ENCODE results near the gene GPRIN1. TPM values are rescaled to one million over a fixed set of nuclear protein-coding genes. Genes with fewer than 3 reads are reported as not detected.

The GPRIN1 gene
- total and polyA plus RNA-seq, 2 donors (not counting 1 experiment from before 2014, with no cell fraction given) = 0.72 to 2.1 TPM

- no peaks in the 10 kb centered on the region for H3K36me3 ChIP-seq (replicated peaks in 1 of 2; ENCODE audit: control extremely low read depth in 1 of 2, control insufficient read depth in 1 of 2, extremely low read depth in 1 of 2, insufficient read depth in 2 of 2, low read length in 1 of 2)
- peaks cover 24 to 29% of the 10 kb centered on the region in 2 donors for H3K4me1 ChIP-seq (ENCODE audit: control insufficient read depth in 2 of 2, insufficient read depth in 2 of 2, low read length in 2 of 2)
- H3K79me2 ChIP-seq (ENCODE audit: control insufficient read depth, insufficient read depth, low read length) = no peaks in the 10 kb centered on the region
- ChIA-PET CTCF (interaction anchor here (1.4 to 2.1 kb wide), 3 partner anchors 9 to 48 kb away, joined by 6 to 8 read pairs (median 7); partner anchors contain the start of genes EIF4E1B and SNCB), POLR2A (interaction anchor here (0.6 to 1.6 kb wide), 3 partner anchors 9 to 373 kb away, joined by 4 read pairs; partner anchors contain the start of genes EIF4E1B and SNCB)
- 70% methylated on average over 10 of the region's 13 CpGs for WGBS (ENCODE audit: insufficient coverage)
- Mint-ChIP-seq H3K27me3 (peaks cover 56% of the 10 kb centered on the region), H3K4me3 (no peak overlapping the region), H3K9me3 (ENCODE audit: insufficient read depth) (no peaks in the 10 kb centered on the region), H3K27ac (no peak overlapping the region), H3K4me1 (peaks cover 26% of the 10 kb centered on the region)
- H3K27ac ChIP-seq (ENCODE audit: low read length in 2 of 2) = no peak overlapping the region
- H3K27me3 ChIP-seq (replicated peaks in 1 of 4; ENCODE audit: control extremely low read depth in 1 of 4, control insufficient read depth in 3 of 4, insufficient read depth in 4 of 4, low read length in 3 of 4) = peaks cover 0 to 62% (median 34%) of the 10 kb centered on the region in 4 experiments
- ATAC-seq (ENCODE audit: low read depth) = no peak
- H3K4me2 ChIP-seq (replicated peaks; ENCODE audit: low read depth, low read length, poor library complexity, severe bottlenecking) = no peak overlapping the region
- H3K4me3 ChIP-seq (ENCODE audit: control extremely low read depth in 1 of 5, extremely low read depth in 1 of 5, insufficient read depth in 1 of 5, low read depth in 2 of 5, low read length in 4 of 5) = no peak overlapping the region
- H3K9ac ChIP-seq (ENCODE audit: low read length) = no peak overlapping the region
- no peaks in the 10 kb centered on the region for H4K20me1 ChIP-seq (ENCODE audit: control insufficient read depth, insufficient read depth, low read length, poor library complexity, severe bottlenecking)
- intact Hi-C loops (cut with micrococcal nuclease) = no loop called here
- H3K9me3 ChIP-seq (ENCODE audit: control extremely low read depth in 1 of 3, control insufficient read depth in 2 of 3, insufficient read depth in 1 of 3, low read length in 2 of 3) = peaks cover 0 to 32% (median 0%) of the 10 kb centered on the region in 3 donors
- H2AFZ ChIP-seq (ENCODE audit: insufficient read depth, low read depth, low read length, poor library complexity, severe bottlenecking) = no peak overlapping the region
- TF ChIP-seq, protein P1, sequence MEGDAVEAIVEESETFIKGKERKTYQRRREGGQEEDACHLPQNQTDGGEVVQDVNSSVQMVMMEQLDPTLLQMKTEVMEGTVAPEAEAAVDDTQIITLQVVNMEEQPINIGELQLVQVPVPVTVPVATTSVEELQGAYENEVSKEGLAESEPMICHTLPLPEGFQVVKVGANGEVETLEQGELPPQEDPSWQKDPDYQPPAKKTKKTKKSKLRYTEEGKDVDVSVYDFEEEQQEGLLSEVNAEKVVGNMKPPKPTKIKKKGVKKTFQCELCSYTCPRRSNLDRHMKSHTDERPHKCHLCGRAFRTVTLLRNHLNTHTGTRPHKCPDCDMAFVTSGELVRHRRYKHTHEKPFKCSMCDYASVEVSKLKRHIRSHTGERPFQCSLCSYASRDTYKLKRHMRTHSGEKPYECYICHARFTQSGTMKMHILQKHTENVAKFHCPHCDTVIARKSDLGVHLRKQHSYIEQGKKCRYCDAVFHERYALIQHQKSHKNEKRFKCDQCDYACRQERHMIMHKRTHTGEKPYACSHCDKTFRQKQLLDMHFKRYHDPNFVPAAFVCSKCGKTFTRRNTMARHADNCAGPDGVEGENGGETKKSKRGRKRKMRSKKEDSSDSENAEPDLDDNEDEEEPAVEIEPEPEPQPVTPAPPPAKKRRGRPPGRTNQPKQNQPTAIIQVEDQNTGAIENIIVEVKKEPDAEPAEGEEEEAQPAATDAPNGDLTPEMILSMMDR (IDR thresholded peaks at IDR 0.05) = no peak
- no peak for TF ChIP-seq EZH2 (IDR thresholded peaks at IDR 0.05; ENCODE audit: borderline replicate concordance, insufficient read depth, low read depth, low read length, poor library complexity, severe bottlenecking)
- no peak for DNase-seq
These were observed 11.7 kb upstream of the GPRIN1 start for GRCh38 chr5:176621661-176622079.

DNA sequence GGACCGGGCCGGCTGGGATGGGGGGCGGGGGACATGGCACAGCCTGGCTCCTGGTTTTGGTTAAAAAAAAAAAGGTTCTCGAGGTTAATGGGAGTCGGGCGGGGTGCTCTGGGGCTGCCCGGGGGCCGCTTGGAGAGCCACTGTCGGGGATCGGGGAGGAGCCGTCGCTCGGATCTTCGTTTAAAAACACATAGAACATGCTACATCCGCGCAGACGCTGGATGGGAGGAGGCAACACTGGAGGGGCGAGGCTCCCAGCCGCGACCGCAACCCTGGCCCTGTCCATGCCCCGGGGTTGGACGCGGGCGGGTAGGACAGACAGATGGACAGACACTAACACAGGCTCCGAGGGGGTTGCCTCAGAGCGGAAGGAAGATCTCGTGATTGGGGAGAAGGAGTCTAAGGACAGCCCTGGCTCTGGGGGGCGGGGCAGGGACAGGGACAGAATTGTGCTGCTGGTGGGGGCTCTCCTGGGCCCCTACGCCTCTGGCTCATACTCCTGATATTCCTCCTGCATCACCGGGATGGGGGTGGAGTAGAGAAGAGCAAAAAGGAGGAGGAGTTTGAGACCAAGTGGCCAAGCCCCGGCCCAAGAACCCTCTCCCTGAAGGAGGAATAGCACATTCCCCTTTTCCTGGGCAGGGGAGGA is 10.5 kb upstream of the GPRIN1 start:
- Histone ChIP-seq H3K4me1 (ENCODE audit: control insufficient read depth in 2 of 2, insufficient read depth in 2 of 2, low read length in 2 of 2) (peaks cover 24 to 29% of the 10 kb centered on the region in 2 donors), H3K4me2 (replicated peaks; ENCODE audit: low read depth, low read length, poor library complexity, severe bottlenecking) (peak overlapping the region; percentile 67), H4K20me1 (ENCODE audit: control insufficient read depth, insufficient read depth, low read length, poor library complexity, severe bottlenecking) (no peaks in the 10 kb centered on the region), H3K36me3 (replicated peaks in 1 of 2; ENCODE audit: control extremely low read depth in 1 of 2, control insufficient read depth in 1 of 2, extremely low read depth in 1 of 2, insufficient read depth in 2 of 2, low read length in 1 of 2) (no peaks in the 10 kb centered on the region), H3K79me2 (ENCODE audit: control insufficient read depth, insufficient read depth, low read length) (no peaks in the 10 kb centered on the region), H3K9me3 (ENCODE audit: control extremely low read depth in 1 of 3, control insufficient read depth in 2 of 3, insufficient read depth in 1 of 3, low read length in 2 of 3) (peaks cover 0 to 32% (median 0%) of the 10 kb centered on the region in 3 donors), H3K9ac (ENCODE audit: low read length) (no peak overlapping the region), H3K27ac (ENCODE audit: low read length in 2 of 2) (no peak overlapping the region), H3K4me3 (ENCODE audit: control extremely low read depth in 1 of 5, extremely low read depth in 1 of 5, insufficient read depth in 1 of 5, low read depth in 2 of 5, low read length in 4 of 5) (peak overlapping the region in 1 of 5 experiments; percentile 23), H2AFZ (ENCODE audit: insufficient read depth, low read depth, low read length, poor library complexity, severe bottlenecking) (peak overlapping the region; percentile 55), H3K27me3 (replicated peaks in 1 of 4; ENCODE audit: control extremely low read depth in 1 of 4, control insufficient read depth in 3 of 4, insufficient read depth in 4 of 4, low read length in 3 of 4) (peaks cover 0 to 62% (median 34%) of the 10 kb centered on the region in 4 experiments)
- intact Hi-C loops (cut with micrococcal nuclease) = no loop called here
- WGBS (ENCODE audit: insufficient coverage) = 8% methylated on average over 28 of the region's 32 CpGs
- peaks cover 60% of the 10 kb centered on the region for H3K27me3 Mint-ChIP-seq
- no peak overlapping the region for H3K27ac Mint-ChIP-seq
- ATAC-seq (ENCODE audit: low read depth) (no peak), DNase-seq (peak; percentile 36)
- no peaks in the 10 kb centered on the region for H3K9me3 Mint-ChIP-seq (ENCODE audit: insufficient read depth)
- CTCF ChIA-PET = interaction anchor here (2.1 kb wide), 1 partner anchor 41 kb away, joined by 7 read pairs; no protein-coding TSS in a partner anchor
- peaks cover 22% of the 10 kb centered on the region for H3K4me1 Mint-ChIP-seq
- H3K4me3 Mint-ChIP-seq = peak overlapping the region; percentile 78
- POLR2A ChIA-PET = no interaction called here
- no peak for TF ChIP-seq EZH2 (IDR thresholded peaks at IDR 0.05; ENCODE audit: borderline replicate concordance, insufficient read depth, low read depth, low read length, poor library complexity, severe bottlenecking)
- TF ChIP-seq, protein P1 (IDR thresholded peaks at IDR 0.05) = no peak

Measured in B cell (primary cell).